Uterus (tissue), 2 donors: ENCODE results near the gene TGFBI.

ENCODE experiments used
- POLR2A ChIP-seq, 2 donors: fragments of 450-650 bp; IDR thresholded peaks; one replicate each; pipeline ENCODE4 v1.6.1; 2016; ENCODE audit warnings: antibody characterized with exemption in 2 of 2, mild to moderate bottlenecking in 1 of 2, moderate library complexity in 1 of 2
- TF ChIP-seq, protein P1 (sequence below), 4 experiments: fragments of 200-600 bp in 2 of 4; fragments of 450-650 bp in 2 of 4; sonication (generic) in 2 of 4; IDR thresholded peaks; one replicate each; pipeline ENCODE4 v1.5.1; 2016 to 2019; ENCODE audit warnings: antibody characterized with exemption in 4 of 4, mild to moderate bottlenecking in 2 of 4, moderate library complexity in 1 of 4

- TF ChIP-seq, protein P1, sequence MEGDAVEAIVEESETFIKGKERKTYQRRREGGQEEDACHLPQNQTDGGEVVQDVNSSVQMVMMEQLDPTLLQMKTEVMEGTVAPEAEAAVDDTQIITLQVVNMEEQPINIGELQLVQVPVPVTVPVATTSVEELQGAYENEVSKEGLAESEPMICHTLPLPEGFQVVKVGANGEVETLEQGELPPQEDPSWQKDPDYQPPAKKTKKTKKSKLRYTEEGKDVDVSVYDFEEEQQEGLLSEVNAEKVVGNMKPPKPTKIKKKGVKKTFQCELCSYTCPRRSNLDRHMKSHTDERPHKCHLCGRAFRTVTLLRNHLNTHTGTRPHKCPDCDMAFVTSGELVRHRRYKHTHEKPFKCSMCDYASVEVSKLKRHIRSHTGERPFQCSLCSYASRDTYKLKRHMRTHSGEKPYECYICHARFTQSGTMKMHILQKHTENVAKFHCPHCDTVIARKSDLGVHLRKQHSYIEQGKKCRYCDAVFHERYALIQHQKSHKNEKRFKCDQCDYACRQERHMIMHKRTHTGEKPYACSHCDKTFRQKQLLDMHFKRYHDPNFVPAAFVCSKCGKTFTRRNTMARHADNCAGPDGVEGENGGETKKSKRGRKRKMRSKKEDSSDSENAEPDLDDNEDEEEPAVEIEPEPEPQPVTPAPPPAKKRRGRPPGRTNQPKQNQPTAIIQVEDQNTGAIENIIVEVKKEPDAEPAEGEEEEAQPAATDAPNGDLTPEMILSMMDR (IDR thresholded peaks at IDR 0.05), result no peak
- no peak for TF ChIP-seq POLR2A (IDR thresholded peaks at IDR 0.05)
Observed at GRCh38 chr5:136025900-136026299, 2.9 kb upstream of the TGFBI start.
